ENCODE measurements around the gene NOL9. TPM values are rescaled to one million over a fixed set of nuclear protein-coding genes. Genes with fewer than 3 reads are reported as not detected.
A peak's percentile ranks its signal among the peaks of the same experiment; 100 is the strongest.

NOL9 gene
- total and polyA plus RNA-seq, 8 donors: 2.7 to 150 (median 23.5) TPM

- H3K9me3 ChIP-seq: no peaks in the 10 kb centered on the region
- intact Hi-C loops (cut with DNase I; ENCODE audit: low total_unique reads): no loop called here
- peaks cover 0 to 16% (median 12%) of the 10 kb centered on the region in 4 donors for H3K4me1 ChIP-seq
- H3K4me3 ChIP-seq: no peak overlapping the region
- no peaks in the 10 kb centered on the region for H3K27me3 ChIP-seq
- 57 to 80% (median 63%) methylated on average over 5 of the region's 5 CpGs for WGBS, 5 donors
- no peak for DNase-seq
- TF ChIP-seq EP300 (IDR thresholded peaks at IDR 0.05) (no peak), POLR2A (IDR thresholded peaks at IDR 0.05) (no peak), POLR2AphosphoS5 (IDR thresholded peaks at IDR 0.05) (no peak)
- TF ChIP-seq, protein P1, sequence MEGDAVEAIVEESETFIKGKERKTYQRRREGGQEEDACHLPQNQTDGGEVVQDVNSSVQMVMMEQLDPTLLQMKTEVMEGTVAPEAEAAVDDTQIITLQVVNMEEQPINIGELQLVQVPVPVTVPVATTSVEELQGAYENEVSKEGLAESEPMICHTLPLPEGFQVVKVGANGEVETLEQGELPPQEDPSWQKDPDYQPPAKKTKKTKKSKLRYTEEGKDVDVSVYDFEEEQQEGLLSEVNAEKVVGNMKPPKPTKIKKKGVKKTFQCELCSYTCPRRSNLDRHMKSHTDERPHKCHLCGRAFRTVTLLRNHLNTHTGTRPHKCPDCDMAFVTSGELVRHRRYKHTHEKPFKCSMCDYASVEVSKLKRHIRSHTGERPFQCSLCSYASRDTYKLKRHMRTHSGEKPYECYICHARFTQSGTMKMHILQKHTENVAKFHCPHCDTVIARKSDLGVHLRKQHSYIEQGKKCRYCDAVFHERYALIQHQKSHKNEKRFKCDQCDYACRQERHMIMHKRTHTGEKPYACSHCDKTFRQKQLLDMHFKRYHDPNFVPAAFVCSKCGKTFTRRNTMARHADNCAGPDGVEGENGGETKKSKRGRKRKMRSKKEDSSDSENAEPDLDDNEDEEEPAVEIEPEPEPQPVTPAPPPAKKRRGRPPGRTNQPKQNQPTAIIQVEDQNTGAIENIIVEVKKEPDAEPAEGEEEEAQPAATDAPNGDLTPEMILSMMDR (IDR thresholded peaks at IDR 0.05): no peak
- H3K27ac ChIP-seq: no peak overlapping the region
- peaks cover 18 to 30% (median 26%) of the 10 kb centered on the region in 4 donors for H3K36me3 ChIP-seq
These were observed 32.8 kb downstream of the NOL9 start for GRCh38 chr1:6521536-6521935.

GRCh38 chr1:6519935-6520671 lies 34.2 kb downstream of the NOL9 start:
- intact Hi-C loops (cut with DNase I; ENCODE audit: low total_unique reads): no loop called here
- Histone ChIP-seq H3K4me1 (peaks cover 0 to 16% (median 12%) of the 10 kb centered on the region in 4 donors), H3K9me3 (no peaks in the 10 kb centered on the region), H3K36me3 (peaks cover 4 to 16% (median 12%) of the 10 kb centered on the region in 4 donors), H3K27me3 (no peaks in the 10 kb centered on the region), H3K27ac (no peak overlapping the region), H3K4me3 (no peak overlapping the region)
- peak in 1 of 2 donors; percentile 80 for DNase-seq
- WGBS, 5 donors: 22 to 38% (median 30%) methylated on average over 8 to 13 of the region's 13 CpGs
- no peak for TF ChIP-seq POLR2AphosphoS5 (IDR thresholded peaks at IDR 0.05)
- no peak for TF ChIP-seq EP300 (IDR thresholded peaks at IDR 0.05)
- TF ChIP-seq POLR2A (IDR thresholded peaks at IDR 0.05): no peak
- TF ChIP-seq, protein P1 (IDR thresholded peaks at IDR 0.05): no peak

DNA sequence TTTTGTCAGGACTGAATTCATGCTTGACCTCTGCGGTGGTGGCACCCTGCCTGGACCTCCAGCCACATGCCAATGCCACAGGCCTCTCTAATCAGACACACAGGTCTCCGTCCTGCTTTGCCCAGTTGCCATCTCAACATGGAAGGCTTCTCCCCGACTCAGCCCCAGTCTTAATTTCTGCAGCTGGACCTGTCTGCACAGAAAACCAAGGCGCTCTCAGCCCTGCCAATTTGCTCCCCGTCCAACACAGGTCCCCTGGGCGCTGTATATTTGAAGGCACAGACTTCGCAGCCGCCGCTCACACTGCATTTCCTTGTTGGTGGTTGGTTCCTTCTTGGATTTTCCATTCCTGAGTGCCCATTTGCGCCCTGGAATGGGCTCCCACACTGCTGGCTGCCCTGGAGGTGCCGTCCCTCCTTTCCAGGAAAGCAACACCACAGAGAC lies 34.8 kb downstream of the NOL9 start:
- TF ChIP-seq EP300 (IDR thresholded peaks at IDR 0.05) (no peak), POLR2AphosphoS5 (IDR thresholded peaks at IDR 0.05) (no peak), POLR2A (IDR thresholded peaks at IDR 0.05) (no peak)
- TF ChIP-seq, protein P1 (IDR thresholded peaks at IDR 0.05): no peak
- Histone ChIP-seq H3K27me3 (no peaks in the 10 kb centered on the region), H3K4me3 (no peak overlapping the region), H3K27ac (no peak overlapping the region), H3K36me3 (peaks cover 4 to 10% (median 6%) of the 10 kb centered on the region in 4 donors), H3K9me3 (no peaks in the 10 kb centered on the region), H3K4me1 (peaks cover 0 to 16% (median 12%) of the 10 kb centered on the region in 4 donors)
- DNase-seq: peak in 1 of 2 donors; percentile 36
- WGBS, 5 donors: 67 to 78% (median 71%) methylated on average over 11 of the region's 11 CpGs
- intact Hi-C loops (cut with DNase I; ENCODE audit: low total_unique reads): no loop called here

DNA sequence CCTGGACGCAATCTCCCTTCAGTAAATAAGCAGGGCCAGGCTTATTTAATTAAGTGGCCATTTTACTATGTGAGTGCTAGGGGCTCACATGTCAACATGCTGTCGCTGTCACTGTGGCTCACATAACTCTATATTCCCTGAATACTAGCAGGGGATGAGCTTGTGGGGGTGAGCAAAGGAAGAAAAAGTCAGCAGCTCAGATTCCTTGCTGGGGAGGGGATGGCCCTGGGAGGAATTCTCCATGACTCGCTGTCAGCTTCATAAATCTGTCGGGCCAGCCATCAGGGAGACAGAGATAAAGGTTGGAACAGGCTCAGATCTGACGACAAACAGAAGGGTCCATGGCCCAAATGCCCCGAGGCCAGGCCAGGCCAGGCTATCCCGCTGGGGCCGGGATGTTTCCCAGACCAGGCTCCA lies 36.9 kb downstream of the NOL9 start:
- intact Hi-C loops (cut with DNase I; ENCODE audit: low total_unique reads): no loop called here
- Histone ChIP-seq H3K27ac (no peak overlapping the region), H3K9me3 (no peaks in the 10 kb centered on the region), H3K4me1 (peaks cover 0 to 16% (median 12%) of the 10 kb centered on the region in 4 donors), H3K27me3 (no peaks in the 10 kb centered on the region), H3K36me3 (no peaks in the 10 kb centered on the region), H3K4me3 (no peak overlapping the region)
- DNase-seq: no peak
- WGBS, 5 donors: 55 to 64% (median 57%) methylated on average over 8 of the region's 8 CpGs
- TF ChIP-seq POLR2A (IDR thresholded peaks at IDR 0.05) (no peak), EP300 (IDR thresholded peaks at IDR 0.05) (no peak)

DNA sequence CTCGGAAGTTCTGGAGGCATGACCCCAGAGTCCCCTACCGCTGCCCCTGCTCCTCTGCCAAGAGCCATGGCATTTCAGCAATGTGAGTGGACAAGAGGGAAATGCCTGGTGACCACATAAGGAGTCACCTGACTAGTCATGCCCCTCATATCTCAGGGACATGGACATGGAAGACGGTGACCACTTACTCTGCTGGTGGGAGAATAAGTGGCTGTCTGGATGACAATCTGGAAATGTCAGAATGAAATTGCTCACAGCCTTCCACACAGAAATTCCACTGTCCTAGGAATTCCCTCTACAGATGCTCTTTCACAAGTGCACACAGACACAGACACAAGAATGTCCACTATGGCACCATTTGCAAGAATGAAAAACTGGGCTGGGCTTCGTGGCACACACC lies 38.5 kb downstream of the NOL9 start:
- Histone ChIP-seq H3K4me3 (no peak overlapping the region), H3K4me1 (peaks cover 0 to 16% (median 12%) of the 10 kb centered on the region in 4 donors), H3K27ac (no peak overlapping the region), H3K27me3 (no peaks in the 10 kb centered on the region), H3K36me3 (no peaks in the 10 kb centered on the region), H3K9me3 (no peaks in the 10 kb centered on the region)
- no peak for DNase-seq
- no peak for TF ChIP-seq POLR2A (IDR thresholded peaks at IDR 0.05)
- TF ChIP-seq, protein P1 (IDR thresholded peaks at IDR 0.05): no peak
- no peak for TF ChIP-seq POLR2AphosphoS5 (IDR thresholded peaks at IDR 0.05)
- TF ChIP-seq EP300 (IDR thresholded peaks at IDR 0.05): no peak
- 78 to 89% (median 87%) methylated on average over 4 of the region's 4 CpGs for WGBS, 5 donors
- intact Hi-C loops (cut with DNase I; ENCODE audit: low total_unique reads): no loop called here

Data from stomach (tissue), 9 donors.